Nephron progenitor cell (in vitro differentiated cells): ENCODE results near the gene OR10P1.

ENCODE experiments used
- DNase-seq: peaks from one replicate; pipeline ENCODE4 v3.0.0; 2021
- H3K27ac Mint-ChIP-seq: 2 replicates; pipeline ENCODE4 v1.8.0; 2021; ENCODE audit warnings: mild to moderate bottlenecking, moderate library complexity, mixed read lengths
- H3K27me3 Mint-ChIP-seq: 2 replicates; pipeline ENCODE4 v1.8.0; 2021; ENCODE audit warnings: mild to moderate bottlenecking, low read depth, mixed read lengths; ENCODE audit not compliant: poor library complexity
- H3K36me3 Mint-ChIP-seq: 2 replicates; pipeline ENCODE4 v1.8.0; 2021; ENCODE audit warnings: low read depth, mixed read lengths
- H3K4me1 Mint-ChIP-seq: 2 replicates; pipeline ENCODE4 v1.8.0; 2021; ENCODE audit warnings: mixed read lengths
- H3K4me3 Mint-ChIP-seq: 2 replicates; pipeline ENCODE4 v1.8.0; 2021; ENCODE audit warnings: mild to moderate bottlenecking, moderate library complexity, mixed read lengths
- H3K9me3 Mint-ChIP-seq: 2 replicates; pipeline ENCODE4 v1.8.0; 2021; ENCODE audit warnings: mild to moderate bottlenecking, moderate library complexity, mixed read lengths
- CTCF ChIP-seq: fragments of 200-600 bp; sonication (generic); IDR thresholded peaks from 2 replicates; pipeline ENCODE4 v1.5.0; 2021; ENCODE audit warnings: antibody characterized with exemption

Gene OR10P1

GRCh38 chr12:55619354-55620138, 17.1 kb upstream of the OR10P1 start:
- Mint-ChIP-seq H3K4me1 (peaks cover 7% of the 10 kb centered on the region), H3K4me3 (no peak overlapping the region), H3K27me3 (peaks cover 12% of the 10 kb centered on the region), H3K9me3 (peaks cover 35% of the 10 kb centered on the region), H3K27ac (no peak overlapping the region), H3K36me3 (peaks cover 28% of the 10 kb centered on the region)
- DNase-seq: peak; percentile 60
- TF ChIP-seq CTCF: peak; percentile 87

- no peaks in the 10 kb centered on the region for H3K36me3 Mint-ChIP-seq
- no peak for TF ChIP-seq CTCF
- H3K4me1 Mint-ChIP-seq: peaks cover 13% of the 10 kb centered on the region
- no peak overlapping the region for H3K27ac Mint-ChIP-seq
- no peaks in the 10 kb centered on the region for H3K9me3 Mint-ChIP-seq
- H3K27me3 Mint-ChIP-seq: peaks cover 4% of the 10 kb centered on the region
- no peak overlapping the region for H3K4me3 Mint-ChIP-seq
- no peak for DNase-seq
Measured at GRCh38 chr12:55624056-55624455, 12.6 kb upstream of the OR10P1 start.

- no peaks in the 10 kb centered on the region for H3K9me3 Mint-ChIP-seq
- TF ChIP-seq CTCF: no peak
Measured at GRCh38 chr12:55626154-55626553, 10.5 kb upstream of the OR10P1 start.

GRCh38 chr12:55629058-55629841, 7.4 kb upstream of the OR10P1 start:
- Mint-ChIP-seq H3K27me3 (peaks cover 8% of the 10 kb centered on the region), H3K9me3 (no peaks in the 10 kb centered on the region), H3K4me1 (peaks cover 10% of the 10 kb centered on the region), H3K27ac (no peak overlapping the region), H3K36me3 (no peaks in the 10 kb centered on the region), H3K4me3 (no peak overlapping the region)
- TF ChIP-seq CTCF: no peak
- DNase-seq: no peak

More at GRCh38 chr12:55626154-55626553, 10.5 kb upstream of the OR10P1 start:
- Mint-ChIP-seq H3K36me3 (no peaks in the 10 kb centered on the region), H3K4me1 (peaks cover 10% of the 10 kb centered on the region), H3K27ac (no peak overlapping the region), H3K27me3 (peaks cover 8% of the 10 kb centered on the region), H3K4me3 (no peak overlapping the region)
- no peak for DNase-seq

- peaks cover 10% of the 10 kb centered on the region for H3K4me1 Mint-ChIP-seq
- peaks cover 8% of the 10 kb centered on the region for H3K27me3 Mint-ChIP-seq
Measured at GRCh38 chr12:55631056-55631455, 5.6 kb upstream of the OR10P1 start.

More at GRCh38 chr12:55631056-55631455, 5.6 kb upstream of the OR10P1 start:
- Mint-ChIP-seq H3K36me3 (no peaks in the 10 kb centered on the region), H3K4me3 (no peak overlapping the region), H3K27ac (no peak overlapping the region), H3K9me3 (no peaks in the 10 kb centered on the region)
- no peak for TF ChIP-seq CTCF
- DNase-seq: no peak
